ENCODE data around the gene UPK3B.
"Not testable (repeated sequence)": the region's sequence is repeated elsewhere in the genome, so short reads cannot be mapped to it uniquely, and the experiment has no call there.

The UPK3B gene

GRCh38 chr7:76502224-76502623, 8.1 kb upstream of the UPK3B start:
- H3K9me3 Mint-ChIP-seq; H3K27ac Mint-ChIP-seq; H3K27me3 Mint-ChIP-seq; H3K4me1 Mint-ChIP-seq; ATAC-seq (ENCODE audit: low read depth); H3K4me3 Mint-ChIP-seq; H3K36me3 Mint-ChIP-seq; DNase-seq (ENCODE audit: low spot score in 2 of 2): not testable (repeated sequence)

- H3K36me3 Mint-ChIP-seq; H3K27ac Mint-ChIP-seq; ATAC-seq (ENCODE audit: low read depth); DNase-seq (ENCODE audit: low spot score in 2 of 2); H3K27me3 Mint-ChIP-seq; H3K4me1 Mint-ChIP-seq; H3K9me3 Mint-ChIP-seq; H3K4me3 Mint-ChIP-seq: not testable (repeated sequence)
Measured at GRCh38 chr7:76502836-76503235, 7.5 kb upstream of the UPK3B start.

- not testable (repeated sequence) for H3K4me3 Mint-ChIP-seq; H3K9me3 Mint-ChIP-seq; H3K27me3 Mint-ChIP-seq; H3K36me3 Mint-ChIP-seq; ATAC-seq (ENCODE audit: low read depth); H3K27ac Mint-ChIP-seq; DNase-seq (ENCODE audit: low spot score in 2 of 2); H3K4me1 Mint-ChIP-seq
Measured at GRCh38 chr7:76503244-76503643, 7.1 kb upstream of the UPK3B start.

- H3K27ac Mint-ChIP-seq; H3K36me3 Mint-ChIP-seq; DNase-seq (ENCODE audit: low spot score in 2 of 2); ATAC-seq (ENCODE audit: low read depth); H3K4me1 Mint-ChIP-seq; H3K27me3 Mint-ChIP-seq; H3K4me3 Mint-ChIP-seq; H3K9me3 Mint-ChIP-seq: not testable (repeated sequence)
Measured at GRCh38 chr7:76504351-76505167, 5.8 kb upstream of the UPK3B start.

- no peaks in the 10 kb centered on the region for H3K9me3 Mint-ChIP-seq
- no peak overlapping the region for H3K4me3 Mint-ChIP-seq
- no peaks in the 10 kb centered on the region for H3K4me1 Mint-ChIP-seq
- DNase-seq (ENCODE audit: low spot score in 2 of 2) (no peak), ATAC-seq (ENCODE audit: low read depth) (no peak)
- H3K27ac Mint-ChIP-seq = no peak overlapping the region
- peaks cover 8% of the 10 kb centered on the region for H3K36me3 Mint-ChIP-seq
- no peaks in the 10 kb centered on the region for H3K27me3 Mint-ChIP-seq
Measured at GRCh38 chr7:76505168-76506080, 4.9 kb upstream of the UPK3B start.

- H3K4me3 Mint-ChIP-seq = no peak overlapping the region
- ATAC-seq (ENCODE audit: low read depth) (no peak), DNase-seq (ENCODE audit: low spot score in 2 of 2) (no peak)
- H3K27me3 Mint-ChIP-seq = no peaks in the 10 kb centered on the region
- peaks cover 7% of the 10 kb centered on the region for H3K36me3 Mint-ChIP-seq
- no peaks in the 10 kb centered on the region for H3K4me1 Mint-ChIP-seq
- H3K27ac Mint-ChIP-seq = no peak overlapping the region
- H3K9me3 Mint-ChIP-seq = no peaks in the 10 kb centered on the region
Measured at GRCh38 chr7:76506081-76506440, 4.3 kb upstream of the UPK3B start.

- H3K27me3 Mint-ChIP-seq; H3K9me3 Mint-ChIP-seq; H3K4me3 Mint-ChIP-seq; DNase-seq (ENCODE audit: low spot score in 2 of 2); H3K36me3 Mint-ChIP-seq; H3K4me1 Mint-ChIP-seq; H3K27ac Mint-ChIP-seq; ATAC-seq (ENCODE audit: low read depth): not testable (repeated sequence)
Measured at GRCh38 chr7:76506643-76507042, 3.7 kb upstream of the UPK3B start.

- Mint-ChIP-seq H3K27ac (no peak overlapping the region), H3K4me1 (no peaks in the 10 kb centered on the region)
Measured at GRCh38 chr7:76507723-76508406, 2.5 kb upstream of the UPK3B start.

GRCh38 chr7:76511200-76511910, 1.0 kb downstream of the UPK3B start:
- not testable (repeated sequence) for H3K36me3 Mint-ChIP-seq; H3K4me3 Mint-ChIP-seq; H3K4me1 Mint-ChIP-seq; H3K27ac Mint-ChIP-seq; H3K9me3 Mint-ChIP-seq; ATAC-seq (ENCODE audit: low read depth); DNase-seq (ENCODE audit: low spot score in 2 of 2); H3K27me3 Mint-ChIP-seq

More at GRCh38 chr7:76507723-76508406, 2.5 kb upstream of the UPK3B start:
- Mint-ChIP-seq H3K36me3 (peaks cover 3% of the 10 kb centered on the region), H3K27me3 (no peaks in the 10 kb centered on the region), H3K9me3 (no peaks in the 10 kb centered on the region), H3K4me3 (no peak overlapping the region)
- DNase-seq (ENCODE audit: low spot score in 2 of 2) = no peak
- no peak for ATAC-seq (ENCODE audit: low read depth)

- not testable (repeated sequence) for ATAC-seq (ENCODE audit: low read depth); H3K36me3 Mint-ChIP-seq; H3K4me3 Mint-ChIP-seq; H3K9me3 Mint-ChIP-seq; H3K27me3 Mint-ChIP-seq; H3K27ac Mint-ChIP-seq; DNase-seq (ENCODE audit: low spot score in 2 of 2); H3K4me1 Mint-ChIP-seq
Measured at GRCh38 chr7:76511911-76512885, 1.8 kb downstream of the UPK3B start.

GRCh38 chr7:76512941-76513816, 2.8 kb downstream of the UPK3B start:
- no peak for ATAC-seq (ENCODE audit: low read depth)
- H3K4me3 Mint-ChIP-seq = no peak overlapping the region
- DNase-seq (ENCODE audit: low spot score in 2 of 2) = no peak
- peaks cover 1% of the 10 kb centered on the region for H3K27me3 Mint-ChIP-seq
- no peaks in the 10 kb centered on the region for H3K36me3 Mint-ChIP-seq
- H3K9me3 Mint-ChIP-seq = no peaks in the 10 kb centered on the region
- no peaks in the 10 kb centered on the region for H3K4me1 Mint-ChIP-seq
- H3K27ac Mint-ChIP-seq = no peak overlapping the region

Measured in memory B cell (primary cell).